OCI-LY3 (cell line): ENCODE results near the gene RFPL3.

Experiments
- CTCF ChIP-seq: fragments of 200-600, 300-600 bp; sonication (generic); IDR thresholded peaks from 2 replicates; pipeline ENCODE4 v1.5.1; 2014; ENCODE audit warnings: antibody characterized with exemption, low read length, low read depth
- EZH2phosphoT487 ChIP-seq: fragments of 200-600 bp; shearing (Covaris generic); IDR thresholded peaks from 2 replicates; pipeline ENCODE4 v1.6.1; 2018; ENCODE audit warnings: antibody characterized with exemption, mixed run types, low read depth

GRCh38 chr22:32336121-32336603 is 21.5 kb upstream of the RFPL3 start:
- no peak for TF ChIP-seq CTCF
- TF ChIP-seq EZH2phosphoT487 = no peak
